Smooth muscle cell (in vitro differentiated cells): Measurements from ENCODE around the gene CENPB. TPM values are rescaled to one million over a fixed set of nuclear protein-coding genes. Genes with fewer than 3 reads are reported as not detected.
A peak's percentile ranks its signal among the peaks of the same experiment; 100 is the strongest.

ENCODE experiments used
- DNase-seq: peaks from one replicate; lab custom pipeline; 2025; ENCODE audit not compliant: unreplicated experiment; lab: John Stamatoyannopoulos, UW
- H2AFZ ChIP-seq: fragments of 200-600 bp; sonication (generic); 2 replicates; pipeline ENCODE4 v1.6.0; 2016; ENCODE audit warnings: antibody characterized with exemption, low read depth, mild to moderate bottlenecking
- H3F3A ChIP-seq: fragments of 200-600 bp; sonication (generic); 2 replicates; pipeline ENCODE4 v1.6.0; 2017; ENCODE audit warnings: antibody characterized with exemption, low read depth
- H3K27ac ChIP-seq: fragments of 200-600 bp; sonication (generic); 2 replicates; pipeline ENCODE4 v1.5.1; 2016; ENCODE audit warnings: low read depth, mild to moderate bottlenecking
- H3K27me3 ChIP-seq: fragments of 200-600 bp; sonication (generic); 2 replicates; pipeline ENCODE4 v1.6.1; 2016; ENCODE audit warnings: low read depth, mild to moderate bottlenecking
- H3K36me3 ChIP-seq: fragments of 200-600 bp; sonication (generic); 2 replicates; pipeline ENCODE4 v1.5.1; 2016; ENCODE audit warnings: low read depth
- H3K4me1 ChIP-seq: fragments of 200-600 bp; sonication (generic); 2 replicates; pipeline ENCODE4 v1.5.1; 2016; ENCODE audit warnings: low read depth
- H3K4me2 ChIP-seq: fragments of 200-600 bp; sonication (generic); 2 replicates; pipeline ENCODE4 v1.6.0; 2016; ENCODE audit warnings: mild to moderate bottlenecking
- H3K4me3 ChIP-seq: fragments of 200-600 bp; sonication (generic); 2 replicates; pipeline ENCODE4 v1.5.1; 2016; ENCODE audit warnings: mild to moderate bottlenecking
- H3K79me2 ChIP-seq: fragments of 200-600 bp; sonication (generic); 2 replicates; pipeline ENCODE4 v1.6.0; 2016; ENCODE audit warnings: low read depth, mild to moderate bottlenecking
- H3K9ac ChIP-seq: fragments of 200-600 bp; sonication (generic); 2 replicates; pipeline ENCODE4 v1.6.0; 2016; ENCODE audit warnings: low read depth
- H3K9me3 ChIP-seq: fragments of 200-600 bp; sonication (generic); replicated peaks from 2 replicates; pipeline ENCODE4 v1.5.1; 2016; ENCODE audit warnings: low read depth
- H4K20me1 ChIP-seq: fragments of 200-600 bp; sonication (generic); 2 replicates; pipeline ENCODE4 v1.6.0; 2016; ENCODE audit warnings: low read depth
- WGBS: methylation state at CpG from one replicate; pipeline ENCODE4 v1.1.7; 2016; ENCODE audit warnings: low lambda C conversion rate; 5-methylcytosine and 5-hydroxymethylcytosine counted together
- polyA plus RNA-seq: library from polyadenylated mRNA; unstranded; fragments of >200 nt; fragmentation: Nextera tagmentation; extraction: Ambion mirVana; gene quantifications from 2 replicates; pipeline ENCODE4 v1.2.1, GENCODE V29; 2016
- total RNA-seq: library from RNA; depleted of rRNA; stranded (reverse); fragments of >200 nt; gene quantifications from 2 replicates; pipeline ENCODE4 v1.2.3, GENCODE V29; 2014
- TF ChIP-seq, protein P1 (sequence below): fragments of 200-600 bp; sonication (generic); IDR thresholded peaks from 2 replicates; pipeline ENCODE4 v1.5.1; 2017; ENCODE audit warnings: borderline replicate concordance, mild to moderate bottlenecking, antibody characterized with exemption; ENCODE audit not compliant: insufficient read depth, poor library complexity, severe bottlenecking

The CENPB gene
- total and polyA plus RNA-seq, 2 experiments from 2014 or later: 10.4 to 23.6 TPM

GRCh38 chr20:3811467-3812258, 25.1 kb upstream of the CENPB start:
- peak overlapping the region; percentile 35 for H3K4me3 ChIP-seq
- TF ChIP-seq, protein P1, sequence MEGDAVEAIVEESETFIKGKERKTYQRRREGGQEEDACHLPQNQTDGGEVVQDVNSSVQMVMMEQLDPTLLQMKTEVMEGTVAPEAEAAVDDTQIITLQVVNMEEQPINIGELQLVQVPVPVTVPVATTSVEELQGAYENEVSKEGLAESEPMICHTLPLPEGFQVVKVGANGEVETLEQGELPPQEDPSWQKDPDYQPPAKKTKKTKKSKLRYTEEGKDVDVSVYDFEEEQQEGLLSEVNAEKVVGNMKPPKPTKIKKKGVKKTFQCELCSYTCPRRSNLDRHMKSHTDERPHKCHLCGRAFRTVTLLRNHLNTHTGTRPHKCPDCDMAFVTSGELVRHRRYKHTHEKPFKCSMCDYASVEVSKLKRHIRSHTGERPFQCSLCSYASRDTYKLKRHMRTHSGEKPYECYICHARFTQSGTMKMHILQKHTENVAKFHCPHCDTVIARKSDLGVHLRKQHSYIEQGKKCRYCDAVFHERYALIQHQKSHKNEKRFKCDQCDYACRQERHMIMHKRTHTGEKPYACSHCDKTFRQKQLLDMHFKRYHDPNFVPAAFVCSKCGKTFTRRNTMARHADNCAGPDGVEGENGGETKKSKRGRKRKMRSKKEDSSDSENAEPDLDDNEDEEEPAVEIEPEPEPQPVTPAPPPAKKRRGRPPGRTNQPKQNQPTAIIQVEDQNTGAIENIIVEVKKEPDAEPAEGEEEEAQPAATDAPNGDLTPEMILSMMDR: no peak

GRCh38 chr20:3808544-3808943, 22.0 kb upstream of the CENPB start:
- H3K9ac ChIP-seq: no peak overlapping the region
- peak overlapping the region; percentile 60 for H3K27ac ChIP-seq
- no peaks in the 10 kb centered on the region for H3K27me3 ChIP-seq
- H3K36me3 ChIP-seq: no peaks in the 10 kb centered on the region
- WGBS: 100% methylated on average over 3 of the region's 3 CpGs
- DNase-seq: no peak
- peaks cover 12% of the 10 kb centered on the region for H3K4me1 ChIP-seq
- peaks cover 38% of the 10 kb centered on the region for H3F3A ChIP-seq
- no peaks in the 10 kb centered on the region for H3K9me3 ChIP-seq
- no peak overlapping the region for H3K4me3 ChIP-seq
- no peak overlapping the region for H2AFZ ChIP-seq
- H3K4me2 ChIP-seq: peak overlapping the region; percentile 31
- H4K20me1 ChIP-seq: no peaks in the 10 kb centered on the region
- TF ChIP-seq, protein P1: no peak
- H3K79me2 ChIP-seq: no peaks in the 10 kb centered on the region

More at GRCh38 chr20:3811467-3812258, 25.1 kb upstream of the CENPB start:
- Histone ChIP-seq H3K27ac (peak overlapping the region; percentile 97), H4K20me1 (no peaks in the 10 kb centered on the region), H3K79me2 (no peaks in the 10 kb centered on the region), H2AFZ (peak overlapping the region; percentile 49), H3K4me2 (peak overlapping the region; percentile 79), H3K27me3 (no peaks in the 10 kb centered on the region), H3F3A (peaks cover 35% of the 10 kb centered on the region), H3K9me3 (no peaks in the 10 kb centered on the region), H3K4me1 (peaks cover 12% of the 10 kb centered on the region), H3K9ac (peak overlapping the region; percentile 82), H3K36me3 (no peaks in the 10 kb centered on the region)
- DNase-seq: peak; percentile 90
- WGBS: 6% methylated on average over 20 of the region's 20 CpGs

GRCh38 chr20:3804781-3805180, 18.2 kb upstream of the CENPB start:
- no peaks in the 10 kb centered on the region for H3K9me3 ChIP-seq
- H3F3A ChIP-seq: peaks cover 12% of the 10 kb centered on the region
- no peaks in the 10 kb centered on the region for H4K20me1 ChIP-seq
- H3K4me1 ChIP-seq: peaks cover 12% of the 10 kb centered on the region
- TF ChIP-seq, protein P1: no peak
- H3K27ac ChIP-seq: no peak overlapping the region
- no peaks in the 10 kb centered on the region for H3K27me3 ChIP-seq
- no peak overlapping the region for H2AFZ ChIP-seq
- H3K9ac ChIP-seq: no peak overlapping the region
- no peaks in the 10 kb centered on the region for H3K79me2 ChIP-seq
- no peak overlapping the region for H3K4me2 ChIP-seq
- H3K36me3 ChIP-seq: no peaks in the 10 kb centered on the region
- H3K4me3 ChIP-seq: no peak overlapping the region
- WGBS: 95% methylated on average over 11 of the region's 11 CpGs
- no peak for DNase-seq
